H1 (cell line): ENCODE data around the gene GALK1.

Experiments used
- BRCA1 ChIP-seq: IDR thresholded peaks from 2 replicates; pipeline ENCODE4 v1.6.1; 2012; ENCODE audit warnings: low read depth, low read length, improper control_type of control experiment
- CEBPB ChIP-seq: IDR thresholded peaks from 2 replicates; pipeline ENCODE4 v1.6.1; 2012; ENCODE audit warnings: low read depth, low read length
- CTCF ChIP-seq, 3 experiments: IDR thresholded peaks; 1 replicate in 2 of 3; 2 replicates in 1 of 3; pipeline versions ENCODE4 v1.5.1 to v1.6.1; 2011; ENCODE audit warnings: low read length in 3 of 3, mild to moderate bottlenecking in 3 of 3, inconsistent platforms in 2 of 3, low read depth in 1 of 3, moderate library complexity in 1 of 3; ENCODE audit not compliant: insufficient read depth in 1 of 3; ENCODE audit errors: control extremely low read depth in 1 of 3
- EGR1 ChIP-seq: IDR thresholded peaks from 2 replicates; pipeline ENCODE4 v1.6.1; 2011; ENCODE audit warnings: low read depth, low read length, borderline replicate concordance
- NRF1 ChIP-seq: IDR thresholded peaks from 2 replicates; pipeline ENCODE4 v1.6.1; 2011; ENCODE audit warnings: mild to moderate bottlenecking, low read depth, low read length, improper control_type of control experiment
- POLR2AphosphoS5 ChIP-seq: IDR thresholded peaks from 2 replicates; pipeline ENCODE4 v1.6.1; 2011; ENCODE audit warnings: low read depth, low read length
- RBBP5 ChIP-seq: IDR thresholded peaks from 2 replicates; pipeline ENCODE4 v1.7.1; 2012; ENCODE audit warnings: low read depth, mild to moderate bottlenecking, inconsistent platforms, low read length, moderate library complexity, borderline replicate concordance
- RNF2 ChIP-seq: fragments of 200-900, 300-1000 bp; sonication (generic); IDR thresholded peaks from 2 replicates; pipeline ENCODE4 v1.7.1; 2016; ENCODE audit warnings: borderline replicate concordance, low read depth, mild to moderate bottlenecking, antibody characterized with exemption, low read length; ENCODE audit not compliant: poor library complexity, severe bottlenecking; ENCODE audit errors: missing control alignments
- SIN3A ChIP-seq, 2 experiments: IDR thresholded peaks in 1 of 2; conservative IDR thresholded peaks in 1 of 2; 2 replicates each; pipeline ENCODE4 v1.6.1; 2011 to 2012; ENCODE audit warnings: low read length in 2 of 2, improper control_type of control experiment in 1 of 2, low read depth in 1 of 2, mild to moderate bottlenecking in 1 of 2
- SP1 ChIP-seq: IDR thresholded peaks from 2 replicates; pipeline ENCODE4 v1.6.1; 2011; ENCODE audit warnings: low read depth, low read length
- TAF1 ChIP-seq: IDR thresholded peaks from 2 replicates; pipeline ENCODE4 v1.6.1; 2011; ENCODE audit warnings: mild to moderate bottlenecking, low read depth, low read length
- YY1 ChIP-seq: IDR thresholded peaks from 2 replicates; pipeline ENCODE4 v1.6.1; 2011; ENCODE audit warnings: low read depth, mild to moderate bottlenecking, low read length

- no peak for TF ChIP-seq CEBPB
- TF ChIP-seq RNF2 = no peak
- no peak for TF ChIP-seq CTCF (IDR thresholded peaks at IDR 0.05; ENCODE audit: control extremely low read depth in 1 of 3, insufficient read depth in 1 of 3, low read depth in 1 of 3, low read length in 3 of 3)
- TF ChIP-seq EGR1 = no peak
- no peak for TF ChIP-seq RBBP5
- no peak for TF ChIP-seq SP1
- TF ChIP-seq BRCA1 = no peak
- TF ChIP-seq POLR2AphosphoS5 = no peak
- no peak for TF ChIP-seq NRF1
- TF ChIP-seq SIN3A (conservative IDR thresholded peaks at IDR 0.05 in 1 of 2, IDR thresholded peaks at IDR 0.05 in 1 of 2; ENCODE audit: low read depth in 1 of 2, low read length in 2 of 2) = no peak
- TF ChIP-seq YY1 = no peak
- no peak for TF ChIP-seq TAF1
Measured at GRCh38 chr17:75724016-75725003, 40.7 kb downstream of the GALK1 start.
